HEK293 (cell line): ENCODE results near the gene RAB40C.

ENCODE experiments used
- CTCF ChIA-PET: fragments of 350-600 bp; formaldehyde crosslinking; extraction: SDS; loops from one replicate; lab custom pipeline; 2021; ENCODE audit warnings: antibody characterized with exemption; lab: Yijun Ruan, JAX
- POLR2A ChIA-PET: fragments of 300-600 bp; formaldehyde crosslinking; extraction: SDS; loops from one replicate; lab custom pipeline; 2020; ENCODE audit warnings: antibody characterized with exemption, inconsistent platforms; lab: Yijun Ruan, JAX
- H3K27ac ChIP-seq: fragments of 200-500 bp; sonication (Bioruptor generic); 2 replicates; pipeline ENCODE4 v1.5.1; 2014; ENCODE audit warnings: low read depth, low read length, control low read depth, inconsistent platforms; ENCODE audit errors: extremely low read depth
- H3K36me3 ChIP-seq, 2 experiments: fragments of 200-500 bp in 1 of 2; sonication (Bioruptor generic) in 1 of 2; 1 replicate in 1 of 2; 2 replicates in 1 of 2; pipeline ENCODE4 v1.5.1; 2014 to 2017; ENCODE audit warnings: inconsistent platforms in 2 of 2, low read length in 2 of 2; ENCODE audit not compliant: control insufficient read depth in 2 of 2, insufficient read depth in 1 of 2
- H3K4me1 ChIP-seq: fragments of 200-500 bp; sonication (Bioruptor generic); 2 replicates; pipeline ENCODE4 v1.5.1; 2014; ENCODE audit warnings: mild to moderate bottlenecking, low read length, inconsistent platforms; ENCODE audit not compliant: control insufficient read depth, insufficient read depth
- H3K4me3 ChIP-seq: 2 replicates; pipeline ENCODE4 v1.5.1; 2011; ENCODE audit warnings: low read depth, mild to moderate bottlenecking, control low read depth, low read length, moderate library complexity
- H3K9me3 ChIP-seq: fragments of 200-500 bp; sonication (Bioruptor generic); 2 replicates; pipeline ENCODE4 v1.5.1; 2014; ENCODE audit warnings: low read depth, low read length, inconsistent platforms; ENCODE audit not compliant: control insufficient read depth, insufficient read depth
- BCL11B ChIP-seq: fragments of 450-650 bp; formaldehyde crosslinking; IDR thresholded peaks from 2 replicates; pipeline ENCODE4 v1.5.1; 2016; ENCODE audit warnings: low read depth, missing biosample characterization, missing genetic modification characterization
- IKZF3 ChIP-seq: fragments of 450-650 bp; IDR thresholded peaks from 2 replicates; pipeline ENCODE4 v1.5.0; 2018; ENCODE audit warnings: missing biosample characterization, mild to moderate bottlenecking, missing genetic modification characterization, moderate library complexity
- PATZ1 ChIP-seq: fragments of 450-650 bp; formaldehyde crosslinking; IDR thresholded peaks from 2 replicates; pipeline ENCODE4 v1.5.1; 2016; ENCODE audit warnings: missing biosample characterization, missing genetic modification characterization
- TRIM28 ChIP-seq: IDR thresholded peaks from 2 replicates; pipeline ENCODE4 v1.6.1; 2011; ENCODE audit warnings: low read length, control low read depth, borderline replicate concordance
- YY1 ChIP-seq: fragments of 450-650 bp; formaldehyde crosslinking; IDR thresholded peaks from 2 replicates; pipeline ENCODE4 v1.5.1; 2018; ENCODE audit warnings: missing biosample characterization, missing genetic modification characterization
- ZBTB17 ChIP-seq: fragments of 450-650 bp; formaldehyde crosslinking; IDR thresholded peaks from 2 replicates; pipeline ENCODE4 v1.5.1; 2016; ENCODE audit warnings: missing biosample characterization, missing genetic modification characterization
- ZNF121 ChIP-seq: fragments of 450-650 bp; formaldehyde crosslinking; IDR thresholded peaks from 2 replicates; pipeline ENCODE4 v1.5.1; 2016; ENCODE audit warnings: missing biosample characterization, missing genetic modification characterization
- ZNF140 ChIP-seq: fragments of 450-650 bp; formaldehyde crosslinking; IDR thresholded peaks from 2 replicates; pipeline ENCODE4 v1.5.1; 2016; ENCODE audit warnings: missing biosample characterization, missing genetic modification characterization
- ZNF324 ChIP-seq: fragments of 450-650 bp; formaldehyde crosslinking; IDR thresholded peaks from 2 replicates; pipeline ENCODE4 v1.5.1; 2016; ENCODE audit warnings: missing biosample characterization, missing genetic modification characterization
- ZNF549 ChIP-seq: fragments of 450-650 bp; IDR thresholded peaks from 2 replicates; pipeline ENCODE4 v1.5.1; 2018; ENCODE audit warnings: missing biosample characterization, missing genetic modification characterization, mild to moderate bottlenecking, inconsistent platforms, moderate library complexity
- ZNF600 ChIP-seq: fragments of 450-650 bp; formaldehyde crosslinking; IDR thresholded peaks from 2 replicates; pipeline ENCODE4 v1.5.1; 2016; ENCODE audit warnings: missing biosample characterization, missing genetic modification characterization
- ZNF623 ChIP-seq: fragments of 450-650 bp; formaldehyde crosslinking; IDR thresholded peaks from 2 replicates; pipeline ENCODE4 v1.5.1; 2016; ENCODE audit warnings: missing biosample characterization, missing genetic modification characterization
- ZXDB ChIP-seq: fragments of 450-650 bp; formaldehyde crosslinking; IDR thresholded peaks from 2 replicates; pipeline ENCODE4 v1.5.1; 2016; ENCODE audit warnings: missing biosample characterization, missing genetic modification characterization
- TF ChIP-seq, protein P1 (sequence below): fragments of 450-650 bp; formaldehyde crosslinking; IDR thresholded peaks from 2 replicates; pipeline ENCODE4 v1.5.1; 2016; ENCODE audit warnings: missing biosample characterization, missing genetic modification characterization
- TF ChIP-seq, protein P2 (sequence below): fragments of 450-650 bp; formaldehyde crosslinking; IDR thresholded peaks from 2 replicates; pipeline ENCODE4 v1.5.1; 2016; ENCODE audit warnings: missing biosample characterization, missing genetic modification characterization
- TF ChIP-seq, protein P3 (sequence below): fragments of 450-650 bp; formaldehyde crosslinking; IDR thresholded peaks from 2 replicates; pipeline ENCODE4 v1.5.1; 2016; ENCODE audit warnings: missing biosample characterization, missing genetic modification characterization, low read depth
- TF ChIP-seq, protein P4 (sequence below): fragments of 450-650 bp; formaldehyde crosslinking; IDR thresholded peaks from 2 replicates; pipeline ENCODE4 v1.5.1; 2016; ENCODE audit warnings: missing biosample characterization, missing genetic modification characterization

Gene RAB40C

DNA sequence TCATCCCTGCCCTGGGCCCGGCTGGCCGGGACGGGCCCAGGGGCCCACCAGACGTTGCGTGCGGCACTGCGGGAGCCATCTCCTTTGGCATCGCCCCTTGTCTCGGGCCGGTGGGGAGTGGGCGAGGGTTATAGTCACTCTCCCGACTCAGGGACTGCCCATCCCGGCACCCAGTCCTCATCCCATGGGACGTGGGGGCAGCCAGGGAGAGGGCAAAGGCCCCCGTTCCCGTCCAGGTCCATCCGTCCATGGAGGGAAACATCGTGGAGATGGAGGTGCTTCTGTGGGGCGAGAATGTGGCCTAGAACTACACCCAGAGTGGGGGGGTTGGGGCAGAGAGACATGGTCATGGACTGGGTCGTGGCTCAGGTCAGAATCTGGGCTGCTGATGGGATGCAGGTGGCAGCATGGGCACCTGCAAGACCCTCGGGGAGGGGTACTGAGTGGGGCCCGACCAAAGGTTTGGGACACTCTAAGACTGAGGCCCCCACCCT lies 56.9 kb downstream of the RAB40C start:
- CTCF ChIA-PET, result no interaction called here
- POLR2A ChIA-PET, result interaction anchor here (1.5 kb wide), 1 partner anchor 10 kb away, joined by 3 read pairs; no protein-coding TSS in a partner anchor
- H3K9me3 ChIP-seq, result no peaks in the 10 kb centered on the region
- no peak for TF ChIP-seq TRIM28
- TF ChIP-seq PATZ1 (tag by site-specific recombination), result peak; percentile 56
- H3K4me1 ChIP-seq, result peaks cover 5% of the 10 kb centered on the region; the same call in 1 of the 2 replicates
- H3K4me3 ChIP-seq, result no peak overlapping the region
- H3K36me3 ChIP-seq, result peaks cover 0 to 9% of the 10 kb centered on the region in 2 experiments; a peak in 2 of 3 replicates
- H3K27ac ChIP-seq, result no peak overlapping the region

DNA sequence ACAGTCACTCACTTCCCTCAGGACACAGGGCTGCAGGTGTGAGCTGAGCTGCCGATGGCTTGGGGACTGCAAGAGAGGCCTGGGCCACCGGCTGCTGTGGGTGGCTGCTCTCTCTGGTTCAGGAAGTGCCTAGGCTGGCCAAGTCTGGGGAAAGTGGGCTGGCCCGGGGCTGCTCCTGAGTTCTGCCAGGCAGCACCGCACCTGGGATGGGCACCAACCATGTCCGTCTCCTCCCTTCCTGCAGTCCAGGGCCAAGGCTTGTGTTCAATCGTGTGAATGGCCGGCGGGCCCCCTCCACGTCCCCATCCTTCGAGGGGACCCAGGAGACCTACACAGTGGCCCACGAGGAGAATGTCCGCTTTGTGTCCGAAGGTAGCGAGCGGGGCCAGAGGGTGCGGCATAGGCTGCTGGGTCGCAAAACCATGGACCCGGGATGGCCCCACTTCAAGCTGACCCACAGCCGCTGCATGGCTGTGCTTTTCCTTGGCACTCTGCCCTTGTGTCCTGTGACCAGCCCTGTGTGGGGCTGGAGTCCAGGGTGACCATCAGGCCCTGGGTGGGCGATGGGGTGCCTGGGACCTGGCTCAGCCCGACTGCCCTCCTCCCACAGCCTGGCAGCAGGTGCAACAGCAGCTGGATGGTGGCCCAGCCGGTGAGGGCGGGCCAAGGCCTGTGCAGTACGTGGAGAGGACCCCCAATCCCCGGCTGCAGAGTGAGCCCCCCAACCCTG lies 57.5 kb downstream of the RAB40C start:
- Histone ChIP-seq H3K9me3 (no peaks in the 10 kb centered on the region), H3K36me3 (peaks cover 0 to 15% of the 10 kb centered on the region in 2 experiments; a peak in 2 of 3 replicates), H3K4me3 (no peak overlapping the region), H3K27ac (no peak overlapping the region), H3K4me1 (peaks cover 5% of the 10 kb centered on the region; the same call in 1 of the 2 replicates)
- ChIA-PET CTCF (interaction anchor here (0.9 to 1.3 kb wide), 3 partner anchors 11 to 25 kb away, joined by 3 to 4 read pairs (median 3); partner anchors contain the start of genes METTL26 and RHOT2), POLR2A (interaction anchor here (1.5 kb wide), 1 partner anchor 11 kb away, joined by 3 read pairs; no protein-coding TSS in a partner anchor)
- TF ChIP-seq BCL11B, result peak; percentile 64; the same call in 1 of the 2 replicates
- no peak for TF ChIP-seq ZNF623 (tag by site-specific recombination)
- peak; percentile 45; the same call in 1 of the 2 replicates for TF ChIP-seq ZNF600 (tag by site-specific recombination)
- TF ChIP-seq, protein P1, sequence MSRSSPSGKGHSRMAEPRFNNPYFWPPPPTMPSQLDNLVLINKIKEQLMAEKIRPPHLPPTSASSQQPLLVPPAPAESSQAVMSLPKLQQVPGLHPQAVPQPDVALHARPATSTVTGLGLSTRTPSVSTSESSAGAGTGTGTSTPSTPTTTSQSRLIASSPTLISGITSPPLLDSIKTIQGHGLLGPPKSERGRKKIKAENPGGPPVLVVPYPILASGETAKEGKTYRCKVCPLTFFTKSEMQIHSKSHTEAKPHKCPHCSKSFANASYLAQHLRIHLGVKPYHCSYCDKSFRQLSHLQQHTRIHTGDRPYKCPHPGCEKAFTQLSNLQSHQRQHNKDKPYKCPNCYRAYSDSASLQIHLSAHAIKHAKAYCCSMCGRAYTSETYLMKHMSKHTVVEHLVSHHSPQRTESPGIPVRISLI (tag by site-specific recombination), result no peak
- TF ChIP-seq ZNF140 (tag by site-specific recombination), result no peak
- TF ChIP-seq ZBTB17 (tag by site-specific recombination), result peak; percentile 11; the same call in 1 of the 2 replicates
- TF ChIP-seq TRIM28, result no peak

DNA sequence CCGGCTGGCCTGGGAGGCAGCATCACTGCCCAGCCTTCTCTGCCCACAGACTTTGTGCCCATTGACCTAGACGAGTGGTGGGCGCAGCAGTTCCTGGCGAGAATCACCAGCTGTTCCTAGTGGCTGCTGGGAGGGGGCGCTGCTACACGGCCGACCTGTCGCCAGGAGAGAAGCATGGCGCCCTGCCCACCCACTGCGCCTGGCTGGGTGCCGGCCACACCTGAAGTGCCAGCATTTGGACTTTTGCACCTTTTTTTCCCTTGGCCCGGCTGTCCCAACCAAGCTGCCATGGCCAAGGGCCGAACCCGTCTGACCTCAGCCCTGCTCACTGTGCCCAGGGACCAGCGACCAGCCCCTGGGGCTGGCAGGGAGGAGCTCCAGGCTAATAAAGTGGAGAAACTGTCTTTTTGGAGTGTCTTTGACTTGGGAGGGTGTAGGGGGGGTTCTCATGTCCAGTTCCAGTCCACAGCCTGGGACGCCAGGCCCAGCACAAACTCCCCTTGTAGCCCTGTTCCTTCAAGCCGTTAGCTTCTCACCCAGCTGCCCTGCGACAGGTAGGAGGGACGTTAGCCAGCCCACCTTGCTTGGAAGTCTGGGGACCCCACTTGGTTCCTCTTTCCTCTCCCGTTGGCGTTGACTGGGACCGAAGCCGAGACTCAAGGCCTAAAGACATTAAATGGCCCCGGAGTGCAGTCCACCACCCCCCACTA lies 58.4 kb downstream of the RAB40C start:
- ChIA-PET CTCF (interaction anchor here (0.7 to 1.6 kb wide), 5 partner anchors 10 to 26 kb away, joined by 3 to 5 read pairs (median 4); partner anchors contain the start of genes METTL26 and RHOT2), POLR2A (interaction anchor here (1.5 to 2.3 kb wide), 3 partner anchors 11 to 19 kb away, joined by 3 to 10 read pairs (median 7); partner anchors contain the start of genes METTL26 and RHOT2)
- H3K27ac ChIP-seq, result peak overlapping the region; percentile 97
- peaks cover 0 to 24% of the 10 kb centered on the region in 2 experiments; a peak in 2 of 3 replicates for H3K36me3 ChIP-seq
- peak overlapping the region; percentile 37 for H3K4me3 ChIP-seq
- no peaks in the 10 kb centered on the region for H3K9me3 ChIP-seq
- 0 out of 2 replicates have a peak, but pooled peaks cover 5% of the 10 kb centered on the region for H3K4me1 ChIP-seq
- TF ChIP-seq ZXDB (tag by site-specific recombination), result no peak; the same call in 1 of the 2 replicates
- no peak; the same call in 1 of the 2 replicates for TF ChIP-seq ZNF324 (tag by site-specific recombination)
- peak; percentile 30; the same call in 1 of the 2 replicates for TF ChIP-seq IKZF3 (tag by site-specific recombination)
- TF ChIP-seq ZNF121 (tag by site-specific recombination), result no peak
- peak; percentile 69 for TF ChIP-seq YY1 (tag by site-specific recombination)
- TF ChIP-seq, protein P2, sequence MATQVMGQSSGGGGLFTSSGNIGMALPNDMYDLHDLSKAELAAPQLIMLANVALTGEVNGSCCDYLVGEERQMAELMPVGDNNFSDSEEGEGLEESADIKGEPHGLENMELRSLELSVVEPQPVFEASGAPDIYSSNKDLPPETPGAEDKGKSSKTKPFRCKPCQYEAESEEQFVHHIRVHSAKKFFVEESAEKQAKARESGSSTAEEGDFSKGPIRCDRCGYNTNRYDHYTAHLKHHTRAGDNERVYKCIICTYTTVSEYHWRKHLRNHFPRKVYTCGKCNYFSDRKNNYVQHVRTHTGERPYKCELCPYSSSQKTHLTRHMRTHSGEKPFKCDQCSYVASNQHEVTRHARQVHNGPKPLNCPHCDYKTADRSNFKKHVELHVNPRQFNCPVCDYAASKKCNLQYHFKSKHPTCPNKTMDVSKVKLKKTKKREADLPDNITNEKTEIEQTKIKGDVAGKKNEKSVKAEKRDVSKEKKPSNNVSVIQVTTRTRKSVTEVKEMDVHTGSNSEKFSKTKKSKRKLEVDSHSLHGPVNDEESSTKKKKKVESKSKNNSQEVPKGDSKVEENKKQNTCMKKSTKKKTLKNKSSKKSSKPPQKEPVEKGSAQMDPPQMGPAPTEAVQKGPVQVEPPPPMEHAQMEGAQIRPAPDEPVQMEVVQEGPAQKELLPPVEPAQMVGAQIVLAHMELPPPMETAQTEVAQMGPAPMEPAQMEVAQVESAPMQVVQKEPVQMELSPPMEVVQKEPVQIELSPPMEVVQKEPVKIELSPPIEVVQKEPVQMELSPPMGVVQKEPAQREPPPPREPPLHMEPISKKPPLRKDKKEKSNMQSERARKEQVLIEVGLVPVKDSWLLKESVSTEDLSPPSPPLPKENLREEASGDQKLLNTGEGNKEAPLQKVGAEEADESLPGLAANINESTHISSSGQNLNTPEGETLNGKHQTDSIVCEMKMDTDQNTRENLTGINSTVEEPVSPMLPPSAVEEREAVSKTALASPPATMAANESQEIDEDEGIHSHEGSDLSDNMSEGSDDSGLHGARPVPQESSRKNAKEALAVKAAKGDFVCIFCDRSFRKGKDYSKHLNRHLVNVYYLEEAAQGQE (tag by site-specific recombination), result no peak
- no peak for TF ChIP-seq TRIM28
- TF ChIP-seq, protein P3, sequence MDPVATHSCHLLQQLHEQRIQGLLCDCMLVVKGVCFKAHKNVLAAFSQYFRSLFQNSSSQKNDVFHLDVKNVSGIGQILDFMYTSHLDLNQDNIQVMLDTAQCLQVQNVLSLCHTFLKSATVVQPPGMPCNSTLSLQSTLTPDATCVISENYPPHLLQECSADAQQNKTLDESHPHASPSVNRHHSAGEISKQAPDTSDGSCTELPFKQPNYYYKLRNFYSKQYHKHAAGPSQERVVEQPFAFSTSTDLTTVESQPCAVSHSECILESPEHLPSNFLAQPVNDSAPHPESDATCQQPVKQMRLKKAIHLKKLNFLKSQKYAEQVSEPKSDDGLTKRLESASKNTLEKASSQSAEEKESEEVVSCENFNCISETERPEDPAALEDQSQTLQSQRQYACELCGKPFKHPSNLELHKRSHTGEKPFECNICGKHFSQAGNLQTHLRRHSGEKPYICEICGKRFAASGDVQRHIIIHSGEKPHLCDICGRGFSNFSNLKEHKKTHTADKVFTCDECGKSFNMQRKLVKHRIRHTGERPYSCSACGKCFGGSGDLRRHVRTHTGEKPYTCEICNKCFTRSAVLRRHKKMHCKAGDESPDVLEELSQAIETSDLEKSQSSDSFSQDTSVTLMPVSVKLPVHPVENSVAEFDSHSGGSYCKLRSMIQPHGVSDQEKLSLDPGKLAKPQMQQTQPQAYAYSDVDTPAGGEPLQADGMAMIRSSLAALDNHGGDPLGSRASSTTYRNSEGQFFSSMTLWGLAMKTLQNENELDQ (tag by site-specific recombination), result no peak
- TF ChIP-seq, protein P4, sequence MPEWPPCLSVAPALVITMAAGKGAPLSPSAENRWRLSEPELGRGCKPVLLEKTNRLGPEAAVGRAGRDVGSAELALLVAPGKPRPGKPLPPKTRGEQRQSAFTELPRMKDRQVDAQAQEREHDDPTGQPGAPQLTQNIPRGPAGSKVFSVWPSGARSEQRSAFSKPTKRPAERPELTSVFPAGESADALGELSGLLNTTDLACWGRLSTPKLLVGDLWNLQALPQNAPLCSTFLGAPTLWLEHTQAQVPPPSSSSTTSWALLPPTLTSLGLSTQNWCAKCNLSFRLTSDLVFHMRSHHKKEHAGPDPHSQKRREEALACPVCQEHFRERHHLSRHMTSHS (tag by site-specific recombination), result no peak
- no peak for TF ChIP-seq ZNF549 (tag by site-specific recombination)
